ENCODE measurements around the gene CAMK4. TPM values are rescaled to one million over a fixed set of nuclear protein-coding genes. Genes with fewer than 3 reads are reported as not detected.

The CAMK4 gene
- total and polyA plus RNA-seq, 2 of the 8 experiments (the other 6 are each of a cell fraction or from before 2014, with no cell fraction given): 1.8 to 8.3 TPM

DNA sequence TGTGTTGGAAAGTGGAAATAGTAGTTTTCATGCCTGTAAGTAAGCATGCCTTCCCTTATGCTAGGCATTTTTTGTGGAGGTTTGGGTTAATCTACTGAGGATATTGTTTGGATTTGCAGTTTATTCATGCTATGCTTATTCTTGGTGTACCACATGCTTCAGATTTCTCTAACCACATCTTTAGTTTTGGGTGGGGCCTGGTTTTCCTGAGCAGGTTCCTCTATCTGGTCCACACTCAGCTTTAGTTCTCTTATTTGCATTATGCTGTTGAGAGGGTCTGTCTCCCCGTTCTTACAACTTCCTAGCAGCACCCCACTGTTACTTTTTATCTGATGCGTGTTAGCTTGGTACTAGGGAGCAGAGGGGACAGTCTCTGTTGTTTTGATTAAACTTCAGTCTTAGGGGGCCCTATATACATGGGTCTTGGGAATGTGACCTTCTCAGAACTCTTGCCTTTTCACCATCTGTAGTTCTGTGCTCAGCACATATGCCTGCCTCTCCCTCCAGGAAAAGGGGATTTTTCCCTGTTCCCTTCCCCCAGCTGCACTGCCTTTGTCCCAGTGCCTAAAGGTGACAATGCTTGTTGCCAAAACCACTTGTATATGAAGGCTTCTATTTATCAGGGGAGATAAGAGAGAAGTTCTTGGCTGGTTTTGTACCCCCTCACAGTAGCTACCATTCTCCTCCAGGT lies 10.0 kb upstream of the CAMK4 start:
- Histone ChIP-seq H4K8ac (ENCODE audit: extremely low read depth, insufficient read depth, low read length) (no peak overlapping the region), H3K27me3 (replicated peaks in 1 of 4; ENCODE audit: control insufficient read depth in 3 of 4, extremely low read depth in 1 of 4, insufficient read depth in 3 of 4, low read length in 3 of 4) (no peaks in the 10 kb centered on the region), H3K79me2 (ENCODE audit: control insufficient read depth in 1 of 2, insufficient read depth in 2 of 2, low read length in 2 of 2) (no peaks in the 10 kb centered on the region), H4K91ac (replicated peaks; ENCODE audit: insufficient read length, low read length) (no peak overlapping the region), H4K20me1 (replicated peaks in 1 of 2; ENCODE audit: control insufficient read depth in 1 of 2, insufficient read depth in 2 of 2, low read length in 2 of 2) (no peaks in the 10 kb centered on the region), H2BK120ac (replicated peaks; ENCODE audit: low read depth, low read length) (no peak overlapping the region), H4K5ac (ENCODE audit: insufficient read length, low read depth, low read length) (no peak overlapping the region), H3K9me3 (ENCODE audit: insufficient read depth in 2 of 2, low read depth in 1 of 2, low read length in 1 of 2) (no peaks in the 10 kb centered on the region), H3K23me2 (ENCODE audit: low read depth, low read length) (no peaks in the 10 kb centered on the region), H3K14ac (ENCODE audit: insufficient read length) (no peak overlapping the region), H2BK12ac (ENCODE audit: low read depth, low read length) (0 out of 2 replicates have a peak overlapping the region, but pooled peaks have one; percentile 39), H2AFZ (ENCODE audit: low read length) (peak overlapping the region; percentile 95; the same call in 1 of the 2 replicates), H3K18ac (ENCODE audit: extremely low read depth, low read length) (no peak overlapping the region), H3K4me1 (replicated peaks in 1 of 4; ENCODE audit: control insufficient read depth in 3 of 4, insufficient read depth in 4 of 4, low read length in 3 of 4) (peaks cover 0 to 6% (median 3%) of the 10 kb centered on the region in 4 experiments; a peak in 4 of 7 replicates), H3K4me2 (ENCODE audit: insufficient read depth in 1 of 2, low read depth in 2 of 2, low read length in 2 of 2) (peak overlapping the region in 1 of 2 experiments; percentile 8; a peak in 1 of 4 replicates), H3K4me3 (ENCODE audit: extremely low read depth in 1 of 4, insufficient read depth in 2 of 4, low read depth in 3 of 4, low read length in 4 of 4) (no peak overlapping the region), H3K36me3 (ENCODE audit: control insufficient read depth in 2 of 4, insufficient read depth in 4 of 4, low read length in 3 of 4) (no peaks in the 10 kb centered on the region), H3K56ac (replicated peaks; ENCODE audit: insufficient read length, low read depth, low read length) (no peak overlapping the region), H2BK20ac (ENCODE audit: low read length) (no peak overlapping the region), H3K23ac (ENCODE audit: insufficient read length) (no peak overlapping the region), H2BK15ac (ENCODE audit: low read length) (no peak overlapping the region), H3K27ac (ENCODE audit: low read depth, low read length) (no peak overlapping the region; the same call in 1 of the 2 replicates), H3K9ac (replicated peaks in 1 of 4; ENCODE audit: extremely low read depth in 1 of 4, low read depth in 3 of 4, low read length in 3 of 4) (no peak overlapping the region), H2AK5ac (ENCODE audit: low read depth, low read length) (0 out of 2 replicates have a peak overlapping the region, but pooled peaks have one; percentile 39), H3K79me1 (ENCODE audit: low read depth, low read length) (no peaks in the 10 kb centered on the region), H3K4ac (replicated peaks; ENCODE audit: insufficient read length, low read depth, low read length) (no peak overlapping the region), H2BK5ac (ENCODE audit: low read depth, low read length) (no peak overlapping the region)
- DNase-seq (ENCODE audit: low read depth in 1 of 2, low spot score in 2 of 2) (no peak), FAIRE-seq (no peak)
- POLR2A ChIA-PET (ENCODE audit: partially characterized antibody): no interaction called here
- CTCF ChIA-PET (ENCODE audit: partially characterized antibody): interaction anchor here (1.1 to 1.3 kb wide), 2 partner anchors 13 to 64 kb away, joined by 3 to 4 read pairs; no protein-coding TSS in a partner anchor
- no peak for TF ChIP-seq TEAD4 (IDR thresholded peaks at IDR 0.05; ENCODE audit: low read depth, low read length)
- no peak for TF ChIP-seq CTBP2 (IDR thresholded peaks at IDR 0.05; ENCODE audit: borderline replicate concordance, insufficient read depth, insufficient read length, low read length)
- TF ChIP-seq POLR2A (IDR thresholded peaks at IDR 0.05; ENCODE audit: control extremely low read depth in 1 of 2, low read depth in 2 of 2, low read length in 2 of 2): no peak
- TF ChIP-seq TCF12 (IDR thresholded peaks at IDR 0.05; ENCODE audit: low read depth, low read length): no peak
- TF ChIP-seq NANOG (IDR thresholded peaks at IDR 0.05; ENCODE audit: insufficient read depth, low read depth, low read length, poor library complexity, severe bottlenecking): no peak
- TF ChIP-seq CREB1 (IDR thresholded peaks at IDR 0.05): no peak
- TF ChIP-seq SIN3A (conservative IDR thresholded peaks at IDR 0.05 in 1 of 2, IDR thresholded peaks at IDR 0.05 in 1 of 2; ENCODE audit: low read depth in 1 of 2, low read length in 2 of 2): no peak
- WGBS, 2 experiments (ENCODE audit: extremely low coverage in 1 of 2, insufficient coverage in 1 of 2, insufficient read length in 1 of 2, insufficient replicate concordance in 2 of 2, low coverage in 1 of 2, low lambda C conversion rate in 2 of 2, missing lambda C conversion rate in 1 of 2): 63% methylated on average over 2 of the region's 2 CpGs; no CpG with 5 or more reads in 1 of the 2 experiments

Data from H1 (cell line).